Right kidney (tissue), 1 donor: ENCODE data around the gene ACSS1.
A peak's percentile ranks its signal among the peaks of the same experiment; 100 is the strongest.

Experiments
- DNase-seq: peaks from one replicate; pipeline ENCODE4 v3.0.0-alpha.2; 2016

Gene ACSS1

GRCh38 chr20:24995741-24996448 lies 62.0 kb downstream of the ACSS1 start:
- DNase-seq = no peak

- peak; percentile 74 for DNase-seq
These were observed 63.2 kb downstream of the ACSS1 start for GRCh38 chr20:24994470-24995368.

GRCh38 chr20:24994186-24994465 lies 63.8 kb downstream of the ACSS1 start:
- no peak for DNase-seq

- no peak for DNase-seq
These were observed 64.4 kb downstream of the ACSS1 start for GRCh38 chr20:24993337-24994185.

- peak; percentile 97 for DNase-seq
These were observed 65.3 kb downstream of the ACSS1 start, which contains the start of gene APMAP for GRCh38 chr20:24992487-24993205. TSS of gene APMAP (minus strand) at chr20:24992751. CDS start at chr20:24992688, 63 bp downstream.

- DNase-seq = no peak
These were observed 65.9 kb downstream of the ACSS1 start for GRCh38 chr20:24991897-24992486.

- DNase-seq = no peak
These were observed 67.1 kb downstream of the ACSS1 start for GRCh38 chr20:24990810-24991252.

GRCh38 chr20:24989162-24989561 lies 68.8 kb downstream of the ACSS1 start:
- no peak for DNase-seq

DNA sequence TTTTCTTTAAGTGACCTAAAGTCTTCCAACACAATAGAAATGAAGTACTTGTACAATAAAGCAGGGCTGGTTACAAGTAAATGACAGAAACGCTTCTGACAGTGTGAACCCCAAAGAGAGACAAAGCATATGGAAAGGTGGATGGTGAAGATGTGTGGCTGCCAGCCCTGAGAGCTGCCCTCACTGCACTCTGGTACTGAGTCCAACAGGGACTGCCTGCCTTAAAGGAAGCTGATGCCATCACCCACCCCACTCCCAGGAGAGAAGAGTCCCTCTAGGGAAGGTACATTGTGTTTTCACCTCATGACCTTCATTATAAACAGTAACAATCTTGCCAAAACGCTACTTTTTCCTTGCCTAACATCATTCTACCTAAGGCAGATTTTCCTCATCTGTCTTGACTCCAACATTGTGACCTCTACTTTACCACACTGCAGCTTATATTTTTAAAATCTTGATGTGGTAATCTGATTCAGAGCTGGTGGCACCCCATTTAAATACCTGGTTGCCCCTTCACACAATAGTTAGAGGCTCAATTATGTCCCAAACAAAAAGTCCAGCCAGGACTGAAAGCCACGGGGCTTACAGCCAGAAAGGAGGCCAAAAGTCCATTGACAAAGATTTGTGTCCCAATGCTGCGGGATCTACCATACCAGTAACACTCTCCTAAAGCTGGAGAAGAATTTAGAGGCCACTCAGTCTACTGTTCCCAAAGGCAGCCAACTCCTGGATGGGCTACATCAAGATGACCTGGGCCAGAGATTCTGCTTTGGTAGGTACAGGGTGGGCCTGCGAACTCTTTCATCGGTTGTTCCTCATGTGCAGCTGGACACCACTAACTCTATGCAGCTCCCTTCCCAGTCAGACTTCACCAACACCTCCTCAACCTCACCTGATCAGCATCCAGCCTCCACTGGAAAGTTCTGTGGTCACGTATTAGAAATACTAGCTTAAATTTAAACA lies 69.8 kb downstream of the ACSS1 start:
- DNase-seq = no peak

DNA sequence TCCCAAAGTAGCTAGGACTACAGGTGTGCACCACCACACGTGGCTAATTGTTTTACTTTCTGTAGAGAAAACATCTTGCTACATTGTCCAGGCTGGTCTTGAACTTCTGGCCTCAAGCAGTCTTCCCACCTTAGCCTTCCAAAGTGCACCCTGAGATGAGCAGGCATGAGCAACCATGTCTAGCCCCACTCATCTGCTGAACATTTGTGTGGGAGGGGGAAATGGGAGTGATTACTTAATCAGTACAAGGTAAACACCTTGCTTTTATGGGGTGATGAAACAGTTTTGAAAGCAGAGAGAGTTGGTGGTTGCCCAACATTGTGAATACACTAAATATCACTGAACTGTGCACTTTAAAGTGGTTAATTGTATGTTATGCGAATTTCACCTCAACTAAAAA lies 70.7 kb downstream of the ACSS1 start:
- DNase-seq = no peak

- no peak for DNase-seq
These were observed 71.4 kb downstream of the ACSS1 start for GRCh38 chr20:24986436-24987015.

DNA sequence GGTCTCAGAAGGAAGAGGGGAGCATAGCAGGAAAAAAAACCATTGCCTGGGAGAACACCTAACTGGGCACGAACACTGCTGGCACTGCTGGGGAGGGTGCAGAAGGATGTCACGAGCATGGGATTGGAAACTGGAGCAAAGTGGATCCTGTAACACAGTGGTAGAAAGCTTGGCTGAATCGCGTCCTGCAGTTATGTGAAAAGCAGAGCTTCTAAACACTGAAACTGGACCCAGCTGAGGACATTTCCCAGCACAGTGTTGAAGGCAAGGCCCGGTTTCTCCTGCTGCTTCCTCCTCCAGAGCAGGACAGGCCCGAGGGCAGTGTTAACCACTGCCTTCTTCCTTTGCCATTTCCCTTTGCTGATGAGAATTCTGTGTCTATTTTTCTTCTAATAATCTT lies 72.1 kb downstream of the ACSS1 start:
- DNase-seq = no peak

GRCh38 chr20:24984961-24985640 lies 72.8 kb downstream of the ACSS1 start:
- no peak for DNase-seq

DNA sequence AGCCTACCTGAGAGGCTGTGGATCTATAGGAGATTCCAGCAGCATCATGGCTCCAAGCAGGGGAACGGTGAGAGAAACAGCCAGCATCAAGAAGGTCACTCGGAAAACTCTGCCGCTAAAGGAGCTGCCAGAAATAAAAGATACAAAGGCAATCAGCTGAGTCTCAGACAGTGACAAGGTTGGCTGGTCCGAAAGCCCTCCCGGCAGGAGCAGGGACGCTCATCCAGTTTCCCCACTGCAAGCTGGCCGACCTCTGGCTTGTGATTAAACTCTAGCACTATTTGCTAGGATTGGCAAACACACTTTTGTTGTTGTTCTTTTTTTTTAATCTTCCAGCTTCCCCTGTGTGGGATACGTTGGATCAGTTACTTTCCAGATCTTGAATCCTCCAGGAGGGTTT lies 74.0 kb downstream of the ACSS1 start:
- no peak for DNase-seq

DNA sequence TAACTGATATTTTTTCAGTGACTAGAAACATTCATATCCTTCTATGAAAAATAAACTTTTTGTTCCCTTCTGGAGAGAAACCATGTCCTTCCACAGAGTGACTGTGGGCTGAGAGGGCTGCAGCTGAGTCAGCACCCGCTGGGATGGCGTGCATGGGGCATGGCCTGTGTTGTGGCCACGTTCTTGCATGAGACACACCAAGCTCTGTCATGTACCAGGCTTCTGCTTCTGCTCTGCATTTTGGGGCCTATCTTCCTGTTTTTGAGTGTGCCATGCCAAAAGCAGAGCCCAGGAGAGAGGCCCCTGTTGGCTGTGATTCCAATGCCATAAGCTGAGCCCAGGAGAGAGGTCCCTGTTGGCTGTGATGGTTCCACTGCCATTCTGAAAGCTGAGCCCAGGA lies 76.1 kb downstream of the ACSS1 start:
- DNase-seq = no peak

DNA sequence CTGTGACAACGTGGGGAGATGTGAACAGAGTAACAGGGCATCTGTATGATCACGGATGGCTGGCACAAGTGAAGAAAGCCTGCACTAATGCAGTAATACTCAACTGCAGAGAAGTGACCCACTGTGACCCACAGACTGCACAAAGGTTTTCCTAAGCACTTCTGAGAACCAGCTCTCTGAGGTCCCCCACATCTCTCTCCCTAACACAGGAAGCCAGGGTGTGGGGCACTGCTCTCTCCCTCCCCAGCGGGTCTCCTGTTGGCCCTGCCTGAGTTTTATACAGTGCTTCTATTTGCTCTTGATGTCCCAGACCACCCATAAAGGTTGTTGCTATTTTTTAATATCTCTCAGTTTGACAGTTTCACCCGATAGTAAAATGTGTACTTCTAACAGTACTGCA lies 76.7 kb downstream of the ACSS1 start:
- DNase-seq = no peak

GRCh38 chr20:24980291-24981053 lies 77.5 kb downstream of the ACSS1 start:
- DNase-seq = no peak
